Type B pancreatic cell (in vitro differentiated cells): ENCODE data around the gene RANGAP1. TPM values are rescaled to one million over a fixed set of nuclear protein-coding genes. Genes with fewer than 3 reads are reported as not detected.

Source experiments
- DNase-seq: peaks from one replicate; pipeline ENCODE4 v3.0.0; 2021; ENCODE audit warnings: mixed read lengths; ENCODE audit not compliant: unreplicated experiment; ENCODE audit errors: extremely low spot score
- H3K27ac Mint-ChIP-seq: 2 replicates; pipeline ENCODE4 v1.8.0; 2021; ENCODE audit warnings: mild to moderate bottlenecking, mixed read lengths
- H3K27me3 Mint-ChIP-seq: 2 replicates; pipeline ENCODE4 v1.8.0; 2021; ENCODE audit warnings: mixed read lengths
- H3K36me3 Mint-ChIP-seq: 2 replicates; pipeline ENCODE4 v1.8.0; 2021; ENCODE audit warnings: mixed read lengths
- H3K4me1 Mint-ChIP-seq: one replicate; pipeline ENCODE4 v1.8.0; 2021; ENCODE audit warnings: mixed read lengths; ENCODE audit not compliant: unreplicated experiment
- H3K4me3 Mint-ChIP-seq: 2 replicates; pipeline ENCODE4 v1.8.0; 2021; ENCODE audit warnings: mild to moderate bottlenecking, mixed read lengths
- H3K9me3 Mint-ChIP-seq: 2 replicates; pipeline ENCODE4 v1.8.0; 2021; ENCODE audit warnings: mixed read lengths
- total RNA-seq: library from RNA; stranded (reverse); gene quantifications from 2 replicates; pipeline ENCODE4 v1.2.1, GENCODE V29; 2021; ENCODE audit warnings: low replicate concordance
- TF ChIP-seq, protein P1 (sequence below): fragments of 200-600 bp; sonication (generic); conservative IDR thresholded peaks from 2 replicates; pipeline ENCODE4 v1.5.0; 2021; ENCODE audit warnings: antibody characterized with exemption, mild to moderate bottlenecking

Gene RANGAP1
- total RNA-seq, 1 donor from 2014 or later, result 83.7 TPM

DNA sequence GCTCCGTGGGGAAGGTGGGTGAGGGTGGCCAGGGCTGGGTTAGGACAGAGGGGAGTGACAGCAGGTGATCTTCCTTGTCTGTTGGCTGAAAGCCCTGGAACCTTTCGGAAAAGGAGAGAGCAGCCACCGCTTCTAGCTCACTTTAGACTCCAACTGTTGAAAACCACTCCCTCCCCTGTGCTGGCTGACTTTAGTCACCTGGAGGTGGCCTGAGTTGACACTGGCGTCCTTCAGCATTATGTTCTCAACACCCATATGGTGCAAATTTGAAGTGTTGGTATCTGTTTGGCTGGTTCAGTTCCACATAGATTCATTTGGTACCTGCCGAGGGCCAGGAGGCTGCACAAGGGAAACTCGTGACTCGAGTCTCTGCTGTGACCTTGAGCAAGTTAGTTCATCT lies 44.2 kb upstream of the RANGAP1 start:
- Mint-ChIP-seq H3K9me3 (no peaks in the 10 kb centered on the region), H3K4me1 (no peaks in the 10 kb centered on the region), H3K4me3 (no peak overlapping the region), H3K36me3 (peaks cover 9% of the 10 kb centered on the region), H3K27me3 (no peaks in the 10 kb centered on the region), H3K27ac (no peak overlapping the region)
- no peak for DNase-seq
- TF ChIP-seq, protein P1, sequence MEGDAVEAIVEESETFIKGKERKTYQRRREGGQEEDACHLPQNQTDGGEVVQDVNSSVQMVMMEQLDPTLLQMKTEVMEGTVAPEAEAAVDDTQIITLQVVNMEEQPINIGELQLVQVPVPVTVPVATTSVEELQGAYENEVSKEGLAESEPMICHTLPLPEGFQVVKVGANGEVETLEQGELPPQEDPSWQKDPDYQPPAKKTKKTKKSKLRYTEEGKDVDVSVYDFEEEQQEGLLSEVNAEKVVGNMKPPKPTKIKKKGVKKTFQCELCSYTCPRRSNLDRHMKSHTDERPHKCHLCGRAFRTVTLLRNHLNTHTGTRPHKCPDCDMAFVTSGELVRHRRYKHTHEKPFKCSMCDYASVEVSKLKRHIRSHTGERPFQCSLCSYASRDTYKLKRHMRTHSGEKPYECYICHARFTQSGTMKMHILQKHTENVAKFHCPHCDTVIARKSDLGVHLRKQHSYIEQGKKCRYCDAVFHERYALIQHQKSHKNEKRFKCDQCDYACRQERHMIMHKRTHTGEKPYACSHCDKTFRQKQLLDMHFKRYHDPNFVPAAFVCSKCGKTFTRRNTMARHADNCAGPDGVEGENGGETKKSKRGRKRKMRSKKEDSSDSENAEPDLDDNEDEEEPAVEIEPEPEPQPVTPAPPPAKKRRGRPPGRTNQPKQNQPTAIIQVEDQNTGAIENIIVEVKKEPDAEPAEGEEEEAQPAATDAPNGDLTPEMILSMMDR, result no peak

DNA sequence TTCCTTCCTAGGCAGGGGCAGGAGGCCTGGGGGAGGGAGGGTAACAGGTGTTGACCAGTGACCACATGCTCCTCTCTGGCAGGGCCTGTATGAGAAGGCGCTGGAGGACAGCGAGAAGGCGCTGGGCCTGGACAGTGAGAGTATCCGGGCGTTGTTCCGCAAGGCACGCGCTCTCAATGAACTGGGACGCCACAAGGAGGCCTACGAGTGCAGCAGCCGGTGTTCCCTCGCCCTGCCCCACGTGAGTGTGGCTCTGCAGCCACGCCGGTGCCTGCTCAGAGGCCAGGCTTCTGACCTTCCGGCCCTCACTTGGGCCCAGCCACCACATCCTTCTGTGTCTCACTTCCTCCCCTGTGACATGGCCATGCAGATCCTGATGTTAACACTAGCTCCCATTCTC lies 41.1 kb upstream of the RANGAP1 start:
- Mint-ChIP-seq H3K4me1 (no peaks in the 10 kb centered on the region), H3K9me3 (no peaks in the 10 kb centered on the region), H3K27me3 (no peaks in the 10 kb centered on the region), H3K4me3 (no peak overlapping the region), H3K27ac (no peak overlapping the region), H3K36me3 (peaks cover 15% of the 10 kb centered on the region)
- DNase-seq, result no peak
- TF ChIP-seq, protein P1, result no peak

DNA sequence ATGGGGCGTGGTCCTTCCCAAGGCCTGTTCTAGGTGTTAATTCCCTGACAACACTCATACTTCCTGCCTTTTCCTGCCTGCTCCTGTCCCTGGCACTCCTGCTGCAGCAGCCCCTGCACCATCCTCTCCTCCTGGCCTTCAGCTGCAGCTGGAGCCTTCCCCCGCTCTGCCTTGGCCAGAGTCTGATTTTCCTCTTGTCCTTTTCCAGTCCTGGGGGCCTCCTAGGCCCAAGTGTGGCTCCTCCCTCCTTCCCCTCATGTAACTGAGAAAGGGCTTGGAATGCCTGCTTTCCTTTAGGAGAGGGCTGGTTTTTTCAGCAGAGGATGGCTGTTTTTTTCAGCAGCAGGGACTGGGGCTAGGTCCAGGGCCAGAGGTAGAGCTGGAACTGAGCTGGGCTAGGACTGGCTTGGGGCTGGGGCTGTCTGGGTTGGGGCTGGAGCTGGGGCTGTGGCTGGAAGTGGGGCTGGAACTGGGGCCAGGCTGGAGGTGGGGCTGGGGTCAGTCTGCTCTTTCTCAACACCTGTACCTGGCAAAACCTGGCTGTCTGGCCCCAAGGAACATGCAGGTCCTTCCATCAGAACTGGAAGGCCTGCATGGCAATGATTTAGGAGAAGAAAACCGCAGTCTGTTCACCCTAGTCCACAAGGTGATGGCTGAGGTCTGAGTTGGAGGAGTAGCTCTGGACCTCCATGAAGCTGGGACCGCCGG lies 39.0 kb upstream of the RANGAP1 start:
- Mint-ChIP-seq H3K4me3 (no peak overlapping the region), H3K36me3 (peaks cover 14% of the 10 kb centered on the region), H3K27me3 (no peaks in the 10 kb centered on the region), H3K27ac (no peak overlapping the region), H3K9me3 (no peaks in the 10 kb centered on the region), H3K4me1 (no peaks in the 10 kb centered on the region)
- no peak for DNase-seq
- TF ChIP-seq, protein P1, result no peak

DNA sequence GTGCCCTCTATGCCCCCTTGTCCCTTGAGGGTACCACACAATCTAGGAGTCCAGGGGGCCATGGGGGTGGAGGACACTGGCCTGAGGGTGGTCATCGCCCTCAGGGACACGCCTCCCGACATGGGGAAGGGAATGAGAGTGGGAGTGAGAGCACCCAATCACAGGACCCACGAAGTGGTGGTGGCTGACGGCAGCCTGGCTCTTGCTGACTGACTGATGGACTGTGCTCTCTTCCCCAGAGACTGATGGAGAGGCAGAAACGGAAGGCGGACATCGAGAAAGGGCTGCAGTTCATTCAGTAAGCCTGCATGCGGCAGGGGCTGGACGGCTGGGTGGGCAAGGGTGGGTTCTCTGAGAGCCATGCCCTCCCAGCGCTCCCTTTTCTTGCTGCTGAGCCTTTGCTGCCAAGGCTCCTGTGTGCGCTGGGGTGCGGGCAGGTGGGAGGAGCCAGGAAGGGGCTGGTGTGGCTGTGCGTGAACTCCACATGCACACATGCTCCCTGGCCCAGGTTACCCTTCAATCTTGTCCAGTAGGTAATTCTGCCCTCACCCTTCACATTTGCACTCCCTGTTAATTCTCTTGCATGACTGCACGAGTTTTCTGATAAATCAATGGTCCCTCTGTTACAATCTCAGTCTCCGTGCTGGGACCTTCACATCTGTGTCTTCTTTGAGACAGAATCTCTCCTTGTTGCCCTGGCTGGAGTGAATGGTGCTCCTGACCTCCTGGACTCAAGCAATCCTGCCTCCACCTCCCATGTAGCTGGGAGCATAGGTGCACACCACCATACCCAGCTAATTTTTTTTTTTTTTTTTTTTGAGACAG lies 34.6 kb upstream of the RANGAP1 start:
- peaks cover 6% of the 10 kb centered on the region for H3K4me1 Mint-ChIP-seq
- TF ChIP-seq, protein P1, result no peak
- H3K4me3 Mint-ChIP-seq, result no peak overlapping the region
- H3K36me3 Mint-ChIP-seq, result peaks cover 15% of the 10 kb centered on the region
- no peak for DNase-seq
- no peaks in the 10 kb centered on the region for H3K27me3 Mint-ChIP-seq
- no peaks in the 10 kb centered on the region for H3K9me3 Mint-ChIP-seq
- peak overlapping the region; percentile 46 for H3K27ac Mint-ChIP-seq

DNA sequence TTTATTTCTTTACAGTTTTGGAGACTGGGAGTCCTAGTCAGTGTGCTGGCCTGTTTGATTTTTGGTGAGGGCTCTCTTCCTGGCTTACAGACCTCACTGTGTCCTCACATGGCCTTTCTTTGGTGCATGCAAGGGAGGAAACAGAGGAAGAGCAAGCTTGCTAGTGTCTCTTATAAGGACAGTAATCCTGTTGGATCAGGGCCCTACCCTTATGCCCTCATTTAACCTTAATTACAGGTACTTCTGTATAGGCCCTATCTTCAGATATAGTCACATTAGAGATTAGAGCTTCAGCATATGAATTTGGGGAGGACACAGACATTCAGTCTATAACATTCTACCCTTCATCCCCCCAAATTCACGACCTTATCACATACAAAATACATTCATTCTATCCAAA lies 29.6 kb upstream of the RANGAP1 start:
- Mint-ChIP-seq H3K36me3 (peaks cover 15% of the 10 kb centered on the region), H3K4me1 (peaks cover 13% of the 10 kb centered on the region), H3K27ac (no peak overlapping the region), H3K4me3 (no peak overlapping the region), H3K27me3 (no peaks in the 10 kb centered on the region), H3K9me3 (peaks cover 7% of the 10 kb centered on the region)
- no peak for DNase-seq
- TF ChIP-seq, protein P1, result no peak
